HG02938 (cell line): Measurements from ENCODE around the gene STXBP6.

ENCODE experiments used
- ATAC-seq: cut with Tn5 transposase; IDR thresholded peaks from one replicate; pipeline ENCODE4 v1.9.1; 2021; ENCODE audit warnings: mild to moderate bottlenecking, moderate library complexity; ENCODE audit not compliant: unreplicated experiment

Gene STXBP6

DNA sequence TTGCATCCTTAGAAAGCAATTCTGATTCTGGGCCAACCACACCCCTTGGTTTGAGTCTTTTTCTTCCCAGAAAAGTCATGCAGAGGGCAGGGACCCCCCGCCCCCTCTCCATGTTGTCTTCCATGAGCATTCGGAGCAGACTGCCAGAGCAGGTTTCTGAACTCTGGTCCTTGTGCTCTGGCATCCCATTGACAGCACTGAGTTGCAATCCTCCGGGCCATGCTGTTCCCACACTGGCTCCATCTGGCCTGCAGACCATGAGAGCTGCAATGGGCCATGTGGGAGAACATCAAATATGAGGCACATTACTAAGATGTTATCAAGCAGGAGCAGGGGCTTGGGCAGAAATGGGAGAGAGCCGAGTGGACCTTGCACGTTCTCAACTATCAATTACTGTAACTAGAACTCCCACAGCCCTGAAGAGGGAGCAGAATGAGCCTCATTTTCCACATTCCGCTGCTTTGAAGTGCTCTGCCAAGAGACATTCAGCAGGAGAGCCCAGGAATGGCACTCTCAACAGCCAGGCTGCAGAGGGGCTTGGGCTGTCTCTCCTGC is 157.4 kb downstream of the STXBP6 start:
- ATAC-seq = no peak

DNA sequence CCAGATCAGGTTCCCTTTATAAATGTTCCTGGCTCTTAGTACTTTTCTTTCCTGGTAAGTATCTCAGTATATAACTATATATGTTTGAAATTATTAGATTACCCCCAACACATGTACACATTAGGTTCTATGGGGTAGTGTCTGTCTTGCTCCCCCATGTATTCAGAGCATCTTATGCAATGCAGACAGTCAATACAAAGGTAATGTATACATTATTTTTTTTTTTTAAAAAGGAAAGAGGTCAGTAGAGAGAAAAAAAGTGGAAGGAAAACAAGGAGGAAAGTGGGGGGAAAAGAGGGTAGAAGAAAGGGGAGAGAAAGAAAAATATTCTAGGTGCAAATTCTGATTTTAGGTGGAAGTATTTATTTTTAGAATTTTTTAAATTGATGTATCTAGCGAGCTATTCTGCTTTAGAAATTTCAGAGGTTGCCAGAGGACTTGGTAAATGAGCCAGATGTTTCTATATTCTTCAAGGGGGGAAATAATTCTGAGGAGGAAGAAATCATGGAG is 157.9 kb downstream of the STXBP6 start:
- no peak for ATAC-seq

GRCh38 chr14:24890716-24891115 is 159.2 kb downstream of the STXBP6 start:
- ATAC-seq = no peak

GRCh38 chr14:24889843-24890242 is 160.1 kb downstream of the STXBP6 start:
- no peak for ATAC-seq

DNA sequence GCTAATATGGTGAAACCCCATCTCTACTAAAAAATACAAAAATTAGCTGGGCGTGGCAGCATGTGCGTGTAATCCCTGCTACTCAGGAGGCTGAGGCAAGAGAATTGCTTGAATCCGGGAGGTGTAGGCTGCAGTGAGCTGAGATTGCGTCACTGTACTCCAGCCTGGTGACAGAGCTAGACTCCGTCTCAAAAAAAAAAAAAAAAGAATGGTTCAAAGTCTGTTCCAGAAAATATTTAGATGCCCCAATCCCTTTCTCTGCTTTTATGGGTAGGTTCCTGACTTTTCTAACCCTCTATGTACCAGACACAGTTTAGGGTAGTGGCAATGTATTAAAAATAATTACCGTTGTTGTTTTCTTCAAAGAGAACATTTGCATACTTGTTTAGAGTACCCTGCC is 161.4 kb downstream of the STXBP6 start:
- no peak for ATAC-seq

- no peak for ATAC-seq
Measured at GRCh38 chr14:24887623-24888304, 162.2 kb downstream of the STXBP6 start.

GRCh38 chr14:24885410-24885913 is 164.5 kb downstream of the STXBP6 start:
- no peak for ATAC-seq

GRCh38 chr14:24883576-24883975 is 166.4 kb downstream of the STXBP6 start:
- ATAC-seq = no peak

- ATAC-seq = no peak
Measured at GRCh38 chr14:24881116-24881893, 168.6 kb downstream of the STXBP6 start.

GRCh38 chr14:24880689-24881088 is 169.3 kb downstream of the STXBP6 start:
- no peak for ATAC-seq

- no peak for ATAC-seq
Measured at GRCh38 chr14:24879661-24880386, 170.1 kb downstream of the STXBP6 start.

- ATAC-seq = no peak
Measured at GRCh38 chr14:24876996-24877395, 173.0 kb downstream of the STXBP6 start.

GRCh38 chr14:24875991-24876878 is 173.7 kb downstream of the STXBP6 start:
- ATAC-seq = no peak

GRCh38 chr14:24875203-24875838 is 174.6 kb downstream of the STXBP6 start:
- ATAC-seq = no peak

DNA sequence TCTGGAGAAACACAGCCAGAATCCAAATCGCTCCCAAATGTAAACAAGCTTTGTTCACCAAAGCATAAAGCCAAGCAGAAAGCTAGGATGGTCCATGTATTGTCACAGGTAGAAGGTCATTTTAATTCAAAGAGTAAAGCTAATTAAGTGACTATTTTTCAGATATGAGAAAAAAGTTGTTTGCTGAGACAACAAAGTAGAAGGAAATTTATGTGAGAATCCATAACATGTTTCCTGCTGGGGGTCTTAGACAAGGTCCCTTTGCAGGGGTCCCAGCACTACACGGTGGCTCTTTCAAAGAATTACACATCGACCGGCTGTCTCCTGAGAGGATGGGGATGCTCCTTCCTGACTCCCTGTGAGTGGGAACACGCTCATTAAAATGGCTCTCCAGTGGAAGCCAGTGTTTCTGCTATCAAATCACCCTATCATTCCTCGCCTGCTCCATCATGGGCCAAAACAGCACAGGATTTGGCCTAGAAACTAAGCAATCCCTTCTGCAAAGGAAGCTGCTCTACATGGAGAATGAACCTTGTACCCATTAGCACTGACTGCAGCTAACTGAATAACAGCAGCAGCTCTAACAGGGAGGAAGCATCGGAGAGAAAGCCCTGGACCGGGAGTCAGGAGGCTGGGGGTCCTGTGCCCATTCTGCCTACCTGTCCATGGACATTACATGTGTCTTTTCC is 175.3 kb downstream of the STXBP6 start:
- no peak for ATAC-seq

DNA sequence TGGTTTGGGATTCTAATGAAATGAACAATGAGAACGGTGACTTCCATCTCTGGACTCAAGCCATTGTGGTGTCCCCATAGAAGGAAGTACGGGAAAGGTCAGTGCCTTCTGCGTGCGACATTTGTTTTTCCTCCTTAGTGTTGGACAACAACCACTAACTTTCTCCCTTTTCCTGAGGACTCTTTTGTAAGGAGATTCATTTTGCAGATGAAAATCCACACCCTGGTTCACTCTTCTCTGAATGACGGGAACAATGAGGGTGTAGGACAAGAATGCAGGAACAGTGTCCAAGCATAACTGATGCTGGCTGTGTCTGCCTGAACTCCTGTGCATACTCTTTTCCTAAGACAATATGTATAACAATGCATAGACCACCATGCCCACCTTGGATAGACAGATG is 176.4 kb downstream of the STXBP6 start:
- no peak for ATAC-seq

DNA sequence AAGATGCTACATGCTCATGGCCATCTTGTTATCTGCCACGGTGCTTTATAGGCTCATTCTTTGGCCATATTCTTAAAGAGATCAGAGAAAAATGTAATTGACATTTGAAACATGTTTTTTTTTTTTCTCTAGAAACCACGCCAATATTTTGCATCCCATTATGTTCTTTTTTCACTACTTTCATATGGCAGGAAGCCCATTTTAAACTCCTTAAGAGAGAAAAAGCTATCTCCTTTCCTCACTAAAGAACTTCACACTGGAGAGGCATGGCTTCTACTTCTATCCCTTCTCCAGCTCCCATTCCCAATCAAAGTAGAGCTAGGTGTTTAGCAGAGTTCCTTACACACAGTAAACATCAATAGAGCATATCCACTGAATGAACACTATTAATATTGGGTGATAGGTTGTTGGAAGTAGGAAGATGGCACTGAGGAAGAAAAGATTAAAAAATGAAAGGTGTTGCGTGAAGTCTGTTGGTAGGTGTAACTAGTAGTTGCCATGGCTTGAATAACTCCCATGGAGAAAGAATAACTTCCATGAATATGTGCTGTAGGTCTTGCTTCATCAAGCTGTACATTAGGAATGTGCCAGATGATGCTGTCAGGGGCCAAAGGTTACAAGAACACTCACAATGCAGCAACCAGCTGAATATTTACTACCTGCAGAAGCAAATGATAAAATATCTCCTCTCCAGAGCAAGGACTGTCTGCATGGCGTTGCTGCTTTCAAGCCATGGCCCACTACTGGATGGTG is 178.8 kb downstream of the STXBP6 start:
- ATAC-seq = no peak

DNA sequence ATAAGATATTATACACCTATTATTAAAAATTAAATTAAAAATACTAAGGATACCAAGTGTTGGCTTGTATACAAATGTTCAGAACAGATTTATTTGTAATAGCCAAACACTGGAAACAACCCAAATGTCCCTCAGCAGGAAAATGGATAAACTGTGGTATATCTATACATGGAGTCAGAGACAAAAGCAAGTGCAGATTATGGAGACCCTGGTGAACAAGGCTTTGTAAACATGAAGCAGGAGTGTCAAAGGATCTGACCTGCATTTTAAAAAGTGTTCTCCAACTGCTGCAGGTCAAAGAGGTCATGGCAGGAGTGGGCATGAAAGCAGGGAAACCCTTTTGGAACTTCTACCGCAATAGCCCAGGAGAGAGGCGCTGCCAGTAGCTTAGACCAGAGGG is 181.6 kb downstream of the STXBP6 start:
- ATAC-seq = no peak
